ENCODE data around the gene NUDCD2. TPM values are rescaled to one million over a fixed set of nuclear protein-coding genes. Genes with fewer than 3 reads are reported as not detected.

Gene NUDCD2
- total and polyA plus RNA-seq, 2 donors (not counting 3 experiments of a cell fraction or from before 2014, with no cell fraction given), result 3.9 to 50.3 TPM

DNA sequence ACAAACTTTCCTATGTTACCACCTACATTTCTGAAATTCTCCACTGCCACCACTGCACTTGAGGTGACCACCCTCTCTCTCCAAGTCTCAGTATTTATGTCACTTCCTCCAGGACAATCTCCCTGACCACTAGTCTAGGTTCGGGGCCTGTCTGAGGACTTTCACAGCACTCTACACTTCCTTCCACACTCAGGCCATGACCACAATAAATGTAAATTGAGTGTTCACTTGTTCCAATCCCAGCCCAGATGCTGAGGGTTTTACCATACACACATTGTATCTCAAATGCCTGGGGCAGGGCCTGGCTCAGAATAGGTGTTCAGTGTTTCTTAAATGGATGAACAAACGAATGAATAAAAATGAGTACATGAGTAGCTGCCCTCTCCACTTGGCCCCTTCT is 49.4 kb downstream of the NUDCD2 start:
- TF ChIP-seq CTCF (IDR thresholded peaks at IDR 0.05; ENCODE audit: extremely low read depth in 1 of 2, insufficient read depth in 1 of 2, low read depth in 1 of 2, low read length in 2 of 2), result no peak
- POLR2A ChIA-PET, result no interaction called here

GRCh38 chr5:163409384-163409783 is 50.5 kb downstream of the NUDCD2 start:
- no TSS peak for BruUV-seq (replicated peaks)
- Histone ChIP-seq H3K4me1 (ENCODE audit: control insufficient read depth, extremely low read depth, insufficient read depth, low read length) (no peaks in the 10 kb centered on the region), H3K9me1 (replicated peaks; ENCODE audit: control insufficient read depth, extremely low read depth, insufficient read depth, low read length) (no peaks in the 10 kb centered on the region), H3K4me3 (replicated peaks in 1 of 3; ENCODE audit: insufficient read depth in 1 of 3, low read depth in 1 of 3, low read length in 3 of 3) (no peak overlapping the region), H3K27me3 (ENCODE audit: control insufficient read depth in 2 of 2, insufficient read depth in 2 of 2, low read length in 2 of 2) (peaks cover 2 to 3% of the 10 kb centered on the region in 2 experiments), H2AFZ (ENCODE audit: low read depth, low read length) (no peak overlapping the region), H3K4me2 (ENCODE audit: insufficient read depth, low read length) (no peak overlapping the region), H3K9ac (replicated peaks; ENCODE audit: extremely low read depth, insufficient read depth, low read length) (no peak overlapping the region), H3K9me3 (replicated peaks; ENCODE audit: control insufficient read depth, insufficient read depth, low read length) (no peaks in the 10 kb centered on the region), H3K36me3 (ENCODE audit: control insufficient read depth in 2 of 2, extremely low read depth in 1 of 2, insufficient read depth in 2 of 2, low read length in 2 of 2) (no peaks in the 10 kb centered on the region), H3K27ac (ENCODE audit: insufficient read depth, low read depth, low read length) (no peak overlapping the region), H3K79me2 (ENCODE audit: control insufficient read depth, insufficient read depth, low read length) (no peaks in the 10 kb centered on the region), H4K20me1 (replicated peaks; ENCODE audit: control insufficient read depth, extremely low read depth, insufficient read depth, low read length) (no peaks in the 10 kb centered on the region)
- no peak for TF ChIP-seq MAX (IDR thresholded peaks at IDR 0.05; ENCODE audit: insufficient read depth, insufficient read length)
- no peak for TF ChIP-seq GATA2 (IDR thresholded peaks at IDR 0.05; ENCODE audit: insufficient read depth, insufficient read length, low read depth, low read length)
- TF ChIP-seq FOS (IDR thresholded peaks at IDR 0.05; ENCODE audit: borderline replicate concordance, insufficient read depth, low read length), result no peak
- no peak for TF ChIP-seq CTCF (IDR thresholded peaks at IDR 0.05; ENCODE audit: extremely low read depth in 1 of 2, insufficient read depth in 1 of 2, low read depth in 1 of 2, low read length in 2 of 2)
- TF ChIP-seq POLR2A (IDR thresholded peaks at IDR 0.05; ENCODE audit: low read depth, low read length), result no peak
- no peak for TF ChIP-seq EZH2 (IDR thresholded peaks at IDR 0.05; ENCODE audit: borderline replicate concordance, low read depth, low read length, severe bottlenecking)
- no peak for TF ChIP-seq MYC (IDR thresholded peaks at IDR 0.05; ENCODE audit: low read depth, low read length)
- intact Hi-C loops (cut with micrococcal nuclease) (loop anchor here (5.0 kb wide), 1 partner anchor 62 kb away; no protein-coding TSS in a partner anchor), dilution Hi-C loops (cut with MboI; ENCODE audit: extremely low pct_ligation_motif_present, low sequenced_read_pairs) (no loop called here)
- CTCF ChIA-PET, result interaction anchor here (0.8 to 2.9 kb wide), 20 partner anchors 8 to 1866 kb away, joined by 3 to 49 read pairs (median 6); partner anchors contain the start of genes CCNG1, HMMR and NUDCD2
- DNase-seq (ENCODE audit: low read depth, low spot score), result no peak
- no peak for FAIRE-seq
- POLR2A ChIA-PET, result no interaction called here

More for the DNA sequence above, 49.4 kb downstream of the NUDCD2 start:
- no peak overlapping the region for H3K4me3 ChIP-seq (replicated peaks in 1 of 3; ENCODE audit: insufficient read depth in 1 of 3, low read depth in 1 of 3, low read length in 3 of 3)
- H3K36me3 ChIP-seq (ENCODE audit: control insufficient read depth in 2 of 2, extremely low read depth in 1 of 2, insufficient read depth in 2 of 2, low read length in 2 of 2), result no peaks in the 10 kb centered on the region
- dilution Hi-C loops (cut with MboI; ENCODE audit: extremely low pct_ligation_motif_present, low sequenced_read_pairs) (no loop called here), intact Hi-C loops (cut with micrococcal nuclease) (no loop called here)
- FAIRE-seq, result no peak
- H3K9ac ChIP-seq (replicated peaks; ENCODE audit: extremely low read depth, insufficient read depth, low read length), result no peak overlapping the region
- H3K79me2 ChIP-seq (ENCODE audit: control insufficient read depth, insufficient read depth, low read length), result no peaks in the 10 kb centered on the region
- DNase-seq (ENCODE audit: low read depth, low spot score), result no peak
- no peak overlapping the region for H3K4me2 ChIP-seq (ENCODE audit: insufficient read depth, low read length)
- H3K4me1 ChIP-seq (ENCODE audit: control insufficient read depth, extremely low read depth, insufficient read depth, low read length), result no peaks in the 10 kb centered on the region
- peaks cover 2 to 8% of the 10 kb centered on the region in 2 experiments for H3K27me3 ChIP-seq (ENCODE audit: control insufficient read depth in 2 of 2, insufficient read depth in 2 of 2, low read length in 2 of 2)
- no peaks in the 10 kb centered on the region for H4K20me1 ChIP-seq (replicated peaks; ENCODE audit: control insufficient read depth, extremely low read depth, insufficient read depth, low read length)
- CTCF ChIA-PET, result no interaction called here
- no peak overlapping the region for H2AFZ ChIP-seq (ENCODE audit: low read depth, low read length)
- no peaks in the 10 kb centered on the region for H3K9me3 ChIP-seq (replicated peaks; ENCODE audit: control insufficient read depth, insufficient read depth, low read length)
- no peak overlapping the region for H3K27ac ChIP-seq (ENCODE audit: insufficient read depth, low read depth, low read length)
- no peaks in the 10 kb centered on the region for H3K9me1 ChIP-seq (replicated peaks; ENCODE audit: control insufficient read depth, extremely low read depth, insufficient read depth, low read length)
- no TSS peak for BruUV-seq (replicated peaks)

All from endothelial cell of umbilical vein (primary cell).